Ramos (cell line): ENCODE measurements around the gene ATP6AP1.

Source experiments
- in situ Hi-C: fragments of 300-500 bp; cut with MboI; formaldehyde crosslinking; loops from one replicate; pipeline ENCODE4 v1.14.3; 2022; ENCODE audit warnings: low sequenced_read_pairs; ENCODE audit not compliant: unreplicated experiment

Gene ATP6AP1

GRCh38 chrX:154419688-154420401, 8.6 kb upstream of the ATP6AP1 start:
- in situ Hi-C loops = loop anchor here (25.0 kb wide), 1 partner anchor 117 kb away; the partner anchor contains the start of genes G6PD and IKBKG

- in situ Hi-C loops = loop anchor here (25.0 kb wide), 1 partner anchor 117 kb away; the partner anchor contains the start of genes G6PD and IKBKG
Measured at GRCh38 chrX:154420402-154420756, 8.1 kb upstream of the ATP6AP1 start.

GRCh38 chrX:154426916-154427770, 1.3 kb upstream of the ATP6AP1 start:
- in situ Hi-C loops = no loop called here

GRCh38 chrX:154429711-154430110, 1.2 kb downstream of the ATP6AP1 start:
- in situ Hi-C loops = no loop called here

GRCh38 chrX:154430479-154430878, 2.0 kb downstream of the ATP6AP1 start:
- in situ Hi-C loops = no loop called here

GRCh38 chrX:154430916-154431315, 2.4 kb downstream of the ATP6AP1 start:
- in situ Hi-C loops = no loop called here

GRCh38 chrX:154431341-154431740, 2.9 kb downstream of the ATP6AP1 start:
- in situ Hi-C loops = no loop called here

- in situ Hi-C loops = no loop called here
Measured at GRCh38 chrX:154432210-154432609, 3.7 kb downstream of the ATP6AP1 start.

GRCh38 chrX:154433605-154434004, 5.1 kb downstream of the ATP6AP1 start:
- in situ Hi-C loops = no loop called here

- in situ Hi-C loops = no loop called here
Measured at GRCh38 chrX:154434394-154435168, 6.1 kb downstream of the ATP6AP1 start.

- in situ Hi-C loops = no loop called here
Measured at GRCh38 chrX:154435171-154435733, 6.8 kb downstream of the ATP6AP1 start.

GRCh38 chrX:154436374-154436982, 8.0 kb downstream of the ATP6AP1 start:
- in situ Hi-C loops = no loop called here

- in situ Hi-C loops = no loop called here
Measured at GRCh38 chrX:154436983-154437752, 8.7 kb downstream of the ATP6AP1 start, which contains the start of gene GDI1. TSS of gene GDI1 (plus strand) at chrX:154437154. CDS start at chrX:154437255, 101 bp downstream.

- in situ Hi-C loops = no loop called here
Measured at GRCh38 chrX:154437971-154438893, 9.8 kb downstream of the ATP6AP1 start.

GRCh38 chrX:154439841-154440240, 11.4 kb downstream of the ATP6AP1 start:
- in situ Hi-C loops = no loop called here

- in situ Hi-C loops = no loop called here
Measured at GRCh38 chrX:154440623-154441357, 12.3 kb downstream of the ATP6AP1 start.

- in situ Hi-C loops = no loop called here
Measured at GRCh38 chrX:154441564-154441963, 13.1 kb downstream of the ATP6AP1 start.
